ENCODE results near the gene ZNF19.

Gene ZNF19

GRCh38 chr16:71501547-71501946 lies 12.4 kb upstream of the ZNF19 start:
- H3K36me3 Mint-ChIP-seq, result no peaks in the 10 kb centered on the region

GRCh38 chr16:71500964-71501363 lies 11.8 kb upstream of the ZNF19 start:
- Mint-ChIP-seq H3K27ac (no peak overlapping the region), H3K9me3 (no peaks in the 10 kb centered on the region), H3K4me1 (no peaks in the 10 kb centered on the region), H3K36me3 (no peaks in the 10 kb centered on the region), H3K4me3 (no peak overlapping the region), H3K27me3 (peaks cover 29% of the 10 kb centered on the region)
- ATAC-seq, result no peak

More at GRCh38 chr16:71501547-71501946, 12.4 kb upstream of the ZNF19 start:
- Mint-ChIP-seq H3K4me3 (no peak overlapping the region), H3K27ac (no peak overlapping the region), H3K9me3 (no peaks in the 10 kb centered on the region), H3K4me1 (no peaks in the 10 kb centered on the region), H3K27me3 (peaks cover 29% of the 10 kb centered on the region)
- no peak for ATAC-seq

GRCh38 chr16:71499775-71500364 lies 10.7 kb upstream of the ZNF19 start:
- ATAC-seq, result peak; percentile 55
- Mint-ChIP-seq H3K9me3 (no peaks in the 10 kb centered on the region), H3K27ac (no peak overlapping the region), H3K4me1 (no peaks in the 10 kb centered on the region), H3K27me3 (peaks cover 29% of the 10 kb centered on the region), H3K36me3 (no peaks in the 10 kb centered on the region), H3K4me3 (no peak overlapping the region)

GRCh38 chr16:71498031-71498430 lies 8.9 kb upstream of the ZNF19 start:
- Mint-ChIP-seq H3K27ac (no peak overlapping the region), H3K27me3 (peaks cover 23% of the 10 kb centered on the region), H3K36me3 (no peaks in the 10 kb centered on the region), H3K4me3 (no peak overlapping the region), H3K9me3 (no peaks in the 10 kb centered on the region), H3K4me1 (no peaks in the 10 kb centered on the region)
- no peak for ATAC-seq

- Mint-ChIP-seq H3K27ac (no peak overlapping the region), H3K36me3 (no peaks in the 10 kb centered on the region), H3K4me1 (no peaks in the 10 kb centered on the region)
Observed at GRCh38 chr16:71493213-71493612, 4.1 kb upstream of the ZNF19 start.

GRCh38 chr16:71492786-71493185 lies 3.7 kb upstream of the ZNF19 start:
- Mint-ChIP-seq H3K36me3 (no peaks in the 10 kb centered on the region), H3K9me3 (no peaks in the 10 kb centered on the region), H3K27ac (no peak overlapping the region), H3K27me3 (peaks cover under 1% of the 10 kb centered on the region), H3K4me3 (no peak overlapping the region), H3K4me1 (no peaks in the 10 kb centered on the region)
- no peak for ATAC-seq

More at GRCh38 chr16:71493213-71493612, 4.1 kb upstream of the ZNF19 start:
- peaks cover 5% of the 10 kb centered on the region for H3K27me3 Mint-ChIP-seq
- H3K9me3 Mint-ChIP-seq, result no peaks in the 10 kb centered on the region
- no peak for ATAC-seq
- no peak overlapping the region for H3K4me3 Mint-ChIP-seq

- Mint-ChIP-seq H3K4me1 (no peaks in the 10 kb centered on the region), H3K4me3 (no peak overlapping the region), H3K36me3 (no peaks in the 10 kb centered on the region), H3K27ac (no peak overlapping the region), H3K9me3 (peaks cover 3% of the 10 kb centered on the region), H3K27me3 (no peaks in the 10 kb centered on the region)
- ATAC-seq, result no peak
Observed at GRCh38 chr16:71491054-71491453, 1.9 kb upstream of the ZNF19 start.

GRCh38 chr16:71490361-71490760 lies 1.2 kb upstream of the ZNF19 start:
- H3K27me3 Mint-ChIP-seq, result no peaks in the 10 kb centered on the region
- H3K4me3 Mint-ChIP-seq, result no peak overlapping the region
- ATAC-seq, result no peak
- H3K36me3 Mint-ChIP-seq, result no peaks in the 10 kb centered on the region
- H3K9me3 Mint-ChIP-seq, result peaks cover 3% of the 10 kb centered on the region
- no peaks in the 10 kb centered on the region for H3K4me1 Mint-ChIP-seq
- H3K27ac Mint-ChIP-seq, result no peak overlapping the region

GRCh38 chr16:71484006-71484893 lies 4.9 kb downstream of the ZNF19 start:
- peak overlapping the region; percentile 95 for H3K27ac Mint-ChIP-seq
- peak overlapping the region; percentile 92 for H3K4me3 Mint-ChIP-seq
- peaks cover 9% of the 10 kb centered on the region for H3K36me3 Mint-ChIP-seq
- ATAC-seq, result peak; percentile 95
- H3K9me3 Mint-ChIP-seq, result peaks cover 3% of the 10 kb centered on the region
- peaks cover 10% of the 10 kb centered on the region for H3K4me1 Mint-ChIP-seq
- H3K27me3 Mint-ChIP-seq, result no peaks in the 10 kb centered on the region

- H3K27me3 Mint-ChIP-seq, result no peaks in the 10 kb centered on the region
- no peak for ATAC-seq
- peaks cover 3% of the 10 kb centered on the region for H3K9me3 Mint-ChIP-seq
- peaks cover 10% of the 10 kb centered on the region for H3K4me1 Mint-ChIP-seq
- no peak overlapping the region for H3K4me3 Mint-ChIP-seq
- H3K27ac Mint-ChIP-seq, result no peak overlapping the region
- H3K36me3 Mint-ChIP-seq, result peaks cover 14% of the 10 kb centered on the region
Observed at GRCh38 chr16:71482569-71482968, 6.6 kb downstream of the ZNF19 start.

GRCh38 chr16:71480956-71481355 lies 8.2 kb downstream of the ZNF19 start:
- Mint-ChIP-seq H3K9me3 (no peaks in the 10 kb centered on the region), H3K4me3 (no peak overlapping the region), H3K27me3 (no peaks in the 10 kb centered on the region), H3K27ac (no peak overlapping the region), H3K4me1 (peaks cover 10% of the 10 kb centered on the region), H3K36me3 (peaks cover 30% of the 10 kb centered on the region)
- ATAC-seq, result no peak

- ATAC-seq, result no peak
- Mint-ChIP-seq H3K4me3 (no peak overlapping the region), H3K9me3 (no peaks in the 10 kb centered on the region), H3K27me3 (no peaks in the 10 kb centered on the region), H3K4me1 (peaks cover 10% of the 10 kb centered on the region), H3K36me3 (peaks cover 43% of the 10 kb centered on the region), H3K27ac (no peak overlapping the region)
Observed at GRCh38 chr16:71479420-71479819, 9.7 kb downstream of the ZNF19 start.

- ATAC-seq, result no peak
- Mint-ChIP-seq H3K9me3 (no peaks in the 10 kb centered on the region), H3K27me3 (no peaks in the 10 kb centered on the region), H3K4me1 (no peaks in the 10 kb centered on the region), H3K36me3 (peaks cover 60% of the 10 kb centered on the region), H3K4me3 (no peak overlapping the region), H3K27ac (no peak overlapping the region)
Observed at GRCh38 chr16:71476457-71477124, 12.5 kb downstream of the ZNF19 start.

- peaks cover 51% of the 10 kb centered on the region for H3K36me3 Mint-ChIP-seq
- ATAC-seq, result no peak
- H3K27ac Mint-ChIP-seq, result no peak overlapping the region
- H3K27me3 Mint-ChIP-seq, result no peaks in the 10 kb centered on the region
- H3K4me1 Mint-ChIP-seq, result no peaks in the 10 kb centered on the region
- H3K9me3 Mint-ChIP-seq, result no peaks in the 10 kb centered on the region
- no peak overlapping the region for H3K4me3 Mint-ChIP-seq
Observed at GRCh38 chr16:71474864-71475263, 14.3 kb downstream of the ZNF19 start.

GRCh38 chr16:71473891-71474290 lies 15.2 kb downstream of the ZNF19 start:
- peaks cover 58% of the 10 kb centered on the region for H3K36me3 Mint-ChIP-seq
- ATAC-seq, result no peak
- H3K4me3 Mint-ChIP-seq, result no peak overlapping the region
- H3K4me1 Mint-ChIP-seq, result no peaks in the 10 kb centered on the region
- H3K27me3 Mint-ChIP-seq, result no peaks in the 10 kb centered on the region
- H3K27ac Mint-ChIP-seq, result no peak overlapping the region
- no peaks in the 10 kb centered on the region for H3K9me3 Mint-ChIP-seq
